ENCODE results near the gene AAK1. TPM values are rescaled to one million over a fixed set of nuclear protein-coding genes. Genes with fewer than 3 reads are reported as not detected.

The AAK1 gene
- total and polyA plus RNA-seq, 2 experiments from 2014 or later: 39.0 to 52.4 TPM

- TF ChIP-seq ZNF462 (CRISPR knock-in tag; IDR thresholded peaks at IDR 0.05): no peak
Measured at GRCh38 chr2:69601179-69601612, 42.3 kb downstream of the AAK1 start (continued).

GRCh38 chr2:69600425-69600824 is 43.1 kb downstream of the AAK1 start:
- Histone ChIP-seq H3K9me2 (ENCODE audit: insufficient read depth) (no peaks in the 10 kb centered on the region), H3K4me2 (no peak overlapping the region), H3K4me1 (ENCODE audit: insufficient read depth) (no peaks in the 10 kb centered on the region), H4K20me1 (replicated peaks; ENCODE audit: insufficient read depth) (no peaks in the 10 kb centered on the region), H3K27ac (ENCODE audit: low read depth) (no peak overlapping the region), H3K27me3 (ENCODE audit: insufficient read depth) (no peaks in the 10 kb centered on the region), H3K4me3 (no peak overlapping the region), H3F3A (replicated peaks; ENCODE audit: low read depth) (no peaks in the 10 kb centered on the region), H3K79me2 (replicated peaks; ENCODE audit: insufficient read depth) (peaks cover 10% of the 10 kb centered on the region), H3K36me3 (ENCODE audit: insufficient read depth) (no peaks in the 10 kb centered on the region), H2AFZ (no peak overlapping the region)
- ATAC-seq: no peak
- Mint-ChIP-seq H3K9me3 (no peaks in the 10 kb centered on the region), H3K27me3 (ENCODE audit: insufficient read depth, low read depth, poor library complexity) (peaks cover 2% of the 10 kb centered on the region), H3K4me1 (peaks cover 3% of the 10 kb centered on the region; the same call in 1 of the 3 replicates), H3K36me3 (ENCODE audit: low read depth) (0 out of 3 replicates have a peak, but pooled peaks cover under 1% of the 10 kb centered on the region), H3K27ac (no peak overlapping the region), H3K4me3 (no peak overlapping the region)
- no peak for DNase-seq (ENCODE audit: low spot score)
- no peak for TF ChIP-seq ZNF331 (CRISPR knock-in tag; IDR thresholded peaks at IDR 0.05; ENCODE audit: low read depth)
- no peak for TF ChIP-seq CREB1 (CRISPR knock-in tag; IDR thresholded peaks at IDR 0.05; ENCODE audit: low read depth)
- TF ChIP-seq ETS1 (IDR thresholded peaks at IDR 0.05): no peak
- no peak for TF ChIP-seq EZH2 (IDR thresholded peaks at IDR 0.05; ENCODE audit: low read depth, unreplicated experiment)
- no peak for TF ChIP-seq REST (IDR thresholded peaks at IDR 0.05; ENCODE audit: unreplicated experiment)

Measured in GM23338 (cell line).